IPS-NIHi7 (cell line): ENCODE data around the gene C2orf92.
A peak's percentile ranks its signal among the peaks of the same experiment; 100 is the strongest.

Source experiments
- DNase-seq: peaks from one replicate; pipeline ENCODE4 v3.0.0; 2012; ENCODE audit warnings: mixed read lengths; ENCODE audit errors: extremely low spot score

C2orf92 gene

DNA sequence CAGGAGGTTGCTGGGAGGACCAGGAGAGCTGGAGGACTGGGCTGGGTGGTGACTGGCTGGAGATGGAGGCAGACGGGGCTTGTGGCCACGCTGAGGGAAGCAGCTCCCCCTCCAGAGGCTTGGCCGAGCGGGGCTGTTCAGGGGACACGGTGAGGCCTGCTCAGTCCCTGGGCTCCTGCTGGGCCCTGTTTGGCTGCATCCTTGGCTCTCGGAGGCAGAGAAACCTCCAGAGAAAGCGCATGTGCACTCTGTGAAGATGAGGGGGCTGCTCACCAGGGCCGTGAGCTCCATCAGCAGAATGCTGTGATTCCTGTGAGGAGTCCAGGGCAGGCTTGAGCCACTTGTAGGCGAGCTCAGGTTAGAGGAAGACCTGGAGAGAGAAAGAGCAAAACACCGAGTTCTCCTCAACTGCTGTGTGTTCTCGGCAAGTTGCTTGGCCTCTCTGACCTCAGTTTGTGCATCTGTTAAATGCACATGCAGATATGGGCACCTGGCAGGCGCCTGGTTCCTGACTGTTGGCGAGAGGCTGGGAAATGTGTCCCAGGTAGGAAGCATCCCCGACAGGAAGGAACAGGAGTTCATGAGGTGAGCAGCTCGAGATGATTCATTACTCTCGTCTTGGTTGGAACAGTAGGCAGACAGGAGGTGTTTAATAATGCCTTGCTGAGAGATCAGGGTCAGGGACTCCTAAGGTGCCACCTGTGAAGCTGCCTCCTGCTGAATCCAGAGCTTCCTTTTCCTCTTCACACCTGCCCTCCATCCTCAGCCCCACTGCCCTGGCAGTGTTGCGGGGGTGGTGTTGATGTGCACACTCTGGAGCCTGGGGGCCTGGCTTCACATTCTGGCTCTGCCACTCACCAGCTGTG, 44.8 kb downstream of the C2orf92 start:
- DNase-seq: no peak

DNA sequence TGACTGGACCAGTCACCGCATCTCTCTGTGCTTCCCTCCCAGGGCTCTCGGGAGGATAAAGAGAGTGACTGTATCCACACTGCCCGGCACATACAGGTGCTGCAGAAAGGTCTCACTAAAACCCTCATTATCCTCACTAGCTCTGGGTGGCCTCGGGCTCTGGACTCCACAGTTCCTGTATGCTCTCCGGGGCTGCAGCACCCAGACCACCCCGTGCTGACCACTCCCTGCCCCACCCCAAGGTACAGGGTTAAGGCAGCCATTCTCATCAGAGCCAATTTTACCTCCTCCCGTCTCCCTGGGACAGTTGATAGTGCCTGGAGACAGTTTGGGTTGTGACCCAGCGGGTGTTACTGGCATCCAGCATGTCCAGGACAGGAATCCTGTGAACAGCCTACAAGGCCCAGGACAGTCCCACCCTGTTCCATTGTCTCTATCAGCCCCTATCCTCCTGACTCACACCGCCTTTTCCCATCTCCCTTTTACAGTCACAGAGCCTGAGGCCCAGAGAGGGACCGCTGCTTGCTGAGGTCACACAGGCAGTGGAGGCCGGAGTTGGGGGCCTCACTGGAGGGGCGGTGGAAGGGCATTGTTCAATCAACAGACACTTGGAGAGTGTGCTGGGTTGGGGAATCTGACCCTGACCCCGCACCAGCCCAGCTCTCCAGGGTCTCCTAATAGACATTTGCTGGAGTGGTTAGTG, 45.6 kb downstream of the C2orf92 start:
- DNase-seq: no peak

DNA sequence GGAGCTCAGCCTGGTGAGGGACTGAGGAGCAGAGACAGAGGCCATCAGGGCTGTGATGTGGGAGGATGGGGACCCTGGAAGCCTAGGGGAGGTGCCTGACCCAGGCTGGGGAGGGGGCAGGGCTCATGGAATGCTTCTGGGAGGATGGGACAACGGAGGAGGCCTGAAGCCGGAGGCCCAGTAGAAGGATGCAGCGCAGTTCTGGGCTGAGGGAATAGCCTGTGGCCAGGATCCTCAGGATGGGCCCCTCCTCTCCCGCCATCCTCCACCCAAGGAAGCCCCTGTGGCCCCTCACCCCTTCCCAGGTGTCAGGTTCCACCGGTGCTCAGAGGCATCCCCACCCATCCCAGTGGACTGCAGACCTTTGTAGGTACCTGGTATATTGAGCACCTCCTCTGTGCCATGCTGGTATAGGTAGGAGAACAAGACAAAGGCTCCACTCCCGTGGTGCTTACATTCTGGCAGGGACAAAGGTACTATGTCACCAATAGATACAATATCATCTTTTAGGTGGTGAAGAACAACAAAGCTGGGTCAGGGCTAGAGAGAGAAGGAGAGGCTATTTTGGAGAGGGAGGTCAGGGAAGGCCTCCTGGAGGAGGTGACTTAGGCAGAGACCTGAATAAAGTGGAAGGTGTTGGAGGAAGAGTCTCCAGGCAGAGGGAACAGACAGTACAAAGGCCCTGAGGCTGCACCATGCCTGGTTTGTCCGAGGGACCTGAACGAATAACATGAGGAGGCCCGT, 46.6 kb downstream of the C2orf92 start:
- no peak for DNase-seq

DNA sequence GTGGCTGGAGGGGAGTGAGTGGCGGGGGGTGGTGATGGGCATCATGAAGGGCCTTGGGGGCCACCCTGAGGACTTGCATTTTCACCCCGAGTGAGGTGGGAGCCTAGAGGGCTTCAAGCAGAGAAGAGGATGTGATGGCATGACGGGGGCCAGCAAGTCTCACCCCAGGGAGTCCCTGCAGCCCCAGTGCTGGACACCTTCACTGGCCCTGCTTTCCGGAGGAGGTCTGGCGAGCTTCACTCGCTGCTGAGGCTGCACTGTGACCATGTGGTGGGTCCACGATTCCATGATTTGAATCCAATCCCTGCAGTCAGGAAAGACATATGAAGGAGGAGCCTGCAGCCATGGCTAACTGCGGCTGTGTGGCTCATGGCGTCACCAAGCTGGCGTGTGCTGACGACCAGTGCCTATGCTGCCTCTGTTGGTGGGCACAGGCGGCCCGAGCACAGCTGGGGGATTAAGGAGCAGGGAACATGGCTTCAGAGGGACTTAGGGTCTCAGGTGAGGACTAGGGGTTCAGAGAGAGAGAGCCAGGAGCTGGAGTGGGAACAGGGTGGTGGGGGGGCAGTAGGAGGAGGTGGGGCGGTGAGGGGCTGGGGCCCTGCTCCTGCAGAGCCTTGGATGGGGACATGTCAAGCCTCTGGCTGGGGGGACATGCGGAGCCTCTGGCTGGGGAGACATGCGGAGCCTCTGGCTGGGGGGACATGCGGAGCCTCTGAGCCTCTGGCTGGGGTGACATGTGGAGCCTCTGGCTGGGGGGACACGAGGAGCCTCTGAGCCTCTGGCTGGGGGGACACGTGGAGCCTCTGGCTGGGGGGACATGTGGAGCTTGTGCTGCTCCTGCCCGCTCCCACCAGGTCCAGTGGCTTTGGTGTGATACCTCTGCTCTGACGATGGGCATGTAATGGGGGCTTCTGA, 47.4 kb downstream of the C2orf92 start:
- DNase-seq: no peak

DNA sequence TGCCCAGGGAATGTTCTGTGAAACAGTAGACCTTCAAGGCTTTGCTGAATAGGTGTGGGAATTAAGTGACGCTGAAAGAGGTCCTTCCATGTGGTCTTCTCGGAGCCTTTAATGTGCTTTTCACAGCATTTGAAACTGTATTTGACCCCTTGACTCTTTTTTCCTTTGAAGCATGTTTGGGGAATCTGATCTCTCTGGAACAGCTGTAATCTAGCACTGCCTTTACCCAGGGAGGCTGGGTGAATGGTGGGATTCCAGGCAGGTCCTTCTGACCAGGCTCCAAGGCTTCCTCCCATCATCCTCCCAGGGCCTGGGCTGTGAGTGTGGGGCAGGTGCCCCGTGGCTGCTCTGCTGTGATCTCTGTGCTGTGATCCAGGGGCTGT, 48.1 kb downstream of the C2orf92 start:
- DNase-seq: no peak

DNA sequence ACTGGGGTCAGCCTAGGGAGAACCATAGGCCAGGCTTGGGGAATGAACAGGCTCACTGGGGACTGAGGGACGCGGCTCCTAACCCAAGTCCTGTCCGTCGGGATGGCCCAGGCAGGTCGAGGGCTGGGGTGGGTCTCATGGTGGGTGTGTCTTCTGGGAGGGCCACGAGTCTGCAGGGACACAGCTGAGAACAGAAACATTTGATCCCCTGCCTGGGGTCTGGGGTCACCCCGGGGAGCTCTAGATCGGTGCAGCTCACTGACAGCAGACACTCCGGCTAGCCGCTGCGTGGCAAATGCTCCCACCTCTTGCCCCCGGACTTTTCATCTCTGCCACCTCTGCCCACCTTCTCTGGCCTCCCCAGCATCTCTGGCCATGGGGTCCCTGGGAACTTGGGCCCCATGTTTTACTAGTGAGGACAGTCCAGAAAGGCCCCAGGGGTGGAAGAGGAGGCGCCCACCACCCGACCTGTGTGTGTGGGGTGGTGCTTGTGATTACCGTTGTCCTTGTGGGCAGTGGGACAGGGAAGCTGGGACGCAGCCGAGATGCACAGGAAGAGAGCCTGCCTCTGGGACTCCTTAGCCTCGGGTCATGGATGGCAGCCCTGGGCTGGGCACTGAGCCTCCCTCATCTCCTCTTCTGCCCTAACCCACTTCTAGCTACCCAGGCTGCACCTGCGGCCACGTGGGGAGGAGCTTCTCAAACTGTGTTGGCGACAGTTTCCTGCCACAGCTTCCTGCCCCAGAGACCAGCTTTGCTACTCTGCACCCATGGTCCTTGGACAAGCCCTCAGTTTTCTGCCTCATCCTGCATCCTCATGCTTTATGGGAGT, 48.8 kb downstream of the C2orf92 start:
- DNase-seq: no peak

DNA sequence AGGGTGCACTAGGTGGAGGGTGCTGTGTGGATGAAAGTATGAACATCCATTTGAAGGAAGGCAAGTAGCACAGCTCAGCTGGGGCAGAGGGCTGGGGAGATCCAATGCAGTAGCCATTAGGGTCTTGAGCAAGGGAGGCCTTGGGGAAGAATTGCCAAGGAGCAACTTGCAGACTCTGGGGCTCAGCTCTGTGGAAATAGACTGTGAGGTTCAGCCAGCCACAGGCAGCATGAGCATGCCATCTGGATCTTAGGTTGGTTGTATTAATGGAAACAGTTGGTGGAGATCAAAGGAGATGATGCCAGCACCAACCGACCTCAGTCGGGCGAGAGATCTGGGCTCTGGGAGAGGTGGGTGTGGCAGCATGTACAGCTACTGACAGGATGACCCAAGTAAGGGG, 49.4 kb downstream of the C2orf92 start:
- DNase-seq: no peak

DNA sequence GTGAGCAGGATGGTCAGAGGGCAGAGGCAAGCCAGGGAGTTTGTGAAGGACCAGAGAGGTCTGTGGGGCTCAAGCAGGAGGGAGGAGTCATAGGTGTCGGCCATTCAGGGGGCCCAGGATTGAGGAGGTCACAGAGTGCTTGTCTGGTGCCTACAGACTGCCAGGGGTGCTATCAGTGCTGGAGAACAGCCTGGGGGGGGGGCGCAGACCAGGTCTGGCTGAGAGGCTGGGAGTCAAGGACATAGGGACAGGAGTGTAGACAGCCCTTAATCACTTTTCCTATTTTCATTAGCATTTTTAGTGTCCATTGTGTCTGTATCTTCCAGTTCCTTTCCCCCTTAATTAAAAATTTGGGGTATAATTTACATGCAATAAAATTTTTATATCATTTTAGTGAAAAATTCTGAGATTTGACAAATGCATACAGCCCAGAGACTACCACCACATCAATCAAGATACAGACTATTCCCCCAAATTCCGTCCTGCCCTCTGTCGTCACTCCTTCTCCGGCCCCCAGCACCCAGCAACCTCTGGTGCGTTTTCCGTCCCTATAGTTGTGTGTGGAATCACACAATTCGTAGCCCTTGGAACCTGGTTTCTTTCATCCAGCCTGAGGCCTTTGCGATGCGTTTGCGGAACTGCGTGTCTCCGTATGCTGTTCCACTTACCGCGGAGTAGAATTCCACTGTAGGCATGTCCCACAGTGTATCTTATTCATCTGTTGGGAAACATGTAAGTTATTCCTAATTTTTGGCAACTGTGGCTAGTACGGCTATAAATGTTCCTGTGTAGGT, 50.0 kb downstream of the C2orf92 start:
- no peak for DNase-seq

DNA sequence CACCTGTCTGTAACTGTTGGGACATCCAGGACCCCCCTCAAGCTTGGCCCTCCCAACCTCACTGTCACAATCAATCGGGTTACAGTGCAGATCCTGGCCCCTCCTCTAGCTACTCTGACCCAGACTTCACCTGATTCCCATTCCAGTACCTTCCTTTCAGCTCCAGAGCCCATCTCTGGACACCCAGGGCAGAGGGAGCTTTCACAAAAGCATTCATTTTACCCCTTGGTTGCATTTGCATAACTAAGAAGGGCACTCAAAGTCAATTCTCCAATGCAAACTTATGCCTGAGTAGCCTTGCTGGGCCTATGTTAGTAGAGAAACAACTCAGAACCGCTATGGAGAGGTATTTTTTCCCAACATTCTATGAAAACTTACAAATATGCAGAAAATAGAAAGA, 51.2 kb downstream of the C2orf92 start:
- DNase-seq: peak; percentile 43

DNA sequence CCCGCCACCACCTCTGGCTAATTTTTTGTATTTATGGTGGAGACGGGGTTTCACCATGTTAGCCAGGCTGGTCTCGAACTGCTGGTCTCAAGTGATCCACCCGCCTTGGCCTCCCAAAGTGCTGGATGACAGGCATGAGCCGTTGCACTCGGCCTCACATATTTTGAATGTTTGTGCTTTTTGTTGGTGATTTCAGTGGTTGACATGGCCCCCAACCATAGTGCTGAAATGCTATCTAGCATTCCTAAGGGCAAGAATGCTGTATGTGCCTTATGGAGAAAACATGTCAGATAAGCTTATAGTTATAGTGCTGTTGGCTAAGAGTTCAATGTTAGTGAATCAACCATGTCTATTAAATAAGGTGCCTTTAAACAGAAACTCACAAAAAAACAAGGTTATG, 52.7 kb downstream of the C2orf92 start:
- DNase-seq: no peak

DNA sequence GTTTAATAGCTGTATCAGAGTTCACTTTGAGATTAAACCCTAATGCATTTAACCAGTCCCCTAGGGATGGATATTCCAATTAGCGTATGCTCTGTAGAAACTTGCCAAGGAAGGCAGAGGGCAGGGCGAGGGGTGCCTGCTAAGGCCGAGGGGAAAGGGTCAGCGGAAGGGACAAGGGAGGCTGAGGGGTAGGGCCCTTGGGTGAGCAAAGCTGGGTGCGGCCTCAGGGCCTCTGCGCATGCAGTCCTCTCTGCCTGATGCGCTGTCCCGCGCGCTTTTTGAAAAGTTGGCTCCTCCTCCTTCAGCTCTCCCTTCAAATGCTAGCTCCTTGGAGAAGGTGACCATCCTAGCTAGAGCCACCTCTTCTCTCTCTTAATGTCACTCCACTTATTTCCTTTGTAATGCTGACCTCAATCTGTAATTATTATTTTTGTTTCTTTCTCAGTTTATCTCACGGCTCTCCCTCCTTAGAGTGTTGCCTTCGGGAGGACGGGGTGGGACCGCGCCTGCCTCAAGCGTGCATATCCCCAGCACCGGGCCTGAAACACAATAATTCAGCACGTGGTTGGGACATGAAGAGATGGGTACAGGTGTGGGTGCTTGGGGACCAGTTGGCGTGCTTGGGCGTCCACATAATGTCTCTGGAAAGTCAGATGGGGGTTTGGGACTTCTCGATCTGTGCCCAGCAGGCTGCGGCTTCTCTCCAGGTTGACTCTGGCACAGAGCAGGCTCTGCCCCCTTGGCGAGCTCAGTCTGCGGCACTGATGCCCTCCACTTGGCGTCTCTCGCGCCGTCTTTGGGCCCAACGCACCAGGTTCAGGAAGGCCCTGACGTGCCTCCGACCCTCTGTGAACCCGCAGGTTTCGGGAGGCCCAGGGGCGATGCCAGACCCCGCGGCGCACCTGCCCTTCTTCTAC, 53.9 kb downstream of the C2orf92 start:
- DNase-seq: no peak

DNA sequence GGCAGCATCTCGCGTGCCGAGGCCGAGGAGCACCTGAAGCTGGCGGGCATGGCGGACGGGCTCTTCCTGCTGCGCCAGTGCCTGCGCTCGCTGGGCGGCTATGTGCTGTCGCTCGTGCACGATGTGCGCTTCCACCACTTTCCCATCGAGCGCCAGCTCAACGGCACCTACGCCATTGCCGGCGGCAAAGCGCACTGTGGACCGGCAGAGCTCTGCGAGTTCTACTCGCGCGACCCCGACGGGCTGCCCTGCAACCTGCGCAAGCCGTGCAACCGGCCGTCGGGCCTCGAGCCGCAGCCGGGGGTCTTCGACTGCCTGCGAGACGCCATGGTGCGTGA, 54.5 kb downstream of the C2orf92 start:
- DNase-seq: no peak

DNA sequence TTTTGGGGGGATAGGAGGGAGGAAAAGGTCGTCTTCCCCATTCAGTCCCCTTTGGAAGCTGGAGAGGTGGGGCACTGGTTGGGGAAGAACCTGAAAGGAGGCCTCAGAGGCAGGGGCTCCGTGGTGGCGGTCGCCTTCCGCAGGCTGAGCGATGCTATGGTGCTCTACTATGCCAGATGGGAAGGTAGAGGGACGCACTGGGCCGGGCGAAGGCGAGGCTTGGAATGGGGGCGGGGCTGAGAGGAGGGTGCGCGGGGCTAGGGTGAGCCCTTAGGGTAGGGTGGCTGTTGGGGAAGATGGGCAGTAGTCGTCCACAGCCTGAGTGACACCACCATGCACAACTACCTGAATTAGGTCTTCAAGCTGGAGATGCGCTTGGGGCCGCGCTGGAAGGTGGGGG, 55.0 kb downstream of the C2orf92 start:
- DNase-seq: no peak

DNA sequence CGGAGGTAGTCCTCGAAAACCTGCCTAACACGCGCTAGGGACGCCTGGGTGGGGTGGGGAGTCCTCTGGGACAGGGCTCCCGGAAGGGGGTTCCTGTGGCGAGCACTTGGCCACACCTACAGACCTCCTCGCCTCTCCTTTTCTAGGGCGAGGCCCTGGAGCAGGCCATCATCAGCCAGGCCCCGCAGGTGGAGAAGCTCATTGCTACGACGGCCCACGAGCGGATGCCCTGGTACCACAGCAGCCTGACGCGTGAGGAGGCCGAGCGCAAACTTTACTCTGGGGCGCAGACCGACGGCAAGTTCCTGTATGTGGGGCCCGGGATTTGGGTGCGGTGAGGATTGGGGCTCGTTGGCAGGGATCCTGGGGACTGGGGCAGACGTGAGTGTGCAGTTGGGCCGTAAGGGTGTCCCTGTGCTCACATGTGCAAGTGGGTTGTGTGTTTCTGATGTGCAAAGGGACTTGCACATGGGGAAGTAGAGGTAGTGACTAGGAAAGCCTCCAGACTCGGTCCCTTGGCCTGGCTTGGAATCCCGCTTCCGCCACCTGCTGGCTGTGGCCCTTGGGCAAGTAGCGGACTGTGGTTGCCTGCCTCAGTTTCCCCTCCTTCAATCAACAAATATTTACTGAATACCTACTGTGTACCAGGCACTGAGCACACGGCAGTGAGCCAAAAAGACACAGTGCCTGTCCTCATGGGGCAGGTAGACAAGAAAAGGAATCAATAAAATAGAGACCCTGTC, 55.6 kb downstream of the C2orf92 start:
- no peak for DNase-seq

DNA sequence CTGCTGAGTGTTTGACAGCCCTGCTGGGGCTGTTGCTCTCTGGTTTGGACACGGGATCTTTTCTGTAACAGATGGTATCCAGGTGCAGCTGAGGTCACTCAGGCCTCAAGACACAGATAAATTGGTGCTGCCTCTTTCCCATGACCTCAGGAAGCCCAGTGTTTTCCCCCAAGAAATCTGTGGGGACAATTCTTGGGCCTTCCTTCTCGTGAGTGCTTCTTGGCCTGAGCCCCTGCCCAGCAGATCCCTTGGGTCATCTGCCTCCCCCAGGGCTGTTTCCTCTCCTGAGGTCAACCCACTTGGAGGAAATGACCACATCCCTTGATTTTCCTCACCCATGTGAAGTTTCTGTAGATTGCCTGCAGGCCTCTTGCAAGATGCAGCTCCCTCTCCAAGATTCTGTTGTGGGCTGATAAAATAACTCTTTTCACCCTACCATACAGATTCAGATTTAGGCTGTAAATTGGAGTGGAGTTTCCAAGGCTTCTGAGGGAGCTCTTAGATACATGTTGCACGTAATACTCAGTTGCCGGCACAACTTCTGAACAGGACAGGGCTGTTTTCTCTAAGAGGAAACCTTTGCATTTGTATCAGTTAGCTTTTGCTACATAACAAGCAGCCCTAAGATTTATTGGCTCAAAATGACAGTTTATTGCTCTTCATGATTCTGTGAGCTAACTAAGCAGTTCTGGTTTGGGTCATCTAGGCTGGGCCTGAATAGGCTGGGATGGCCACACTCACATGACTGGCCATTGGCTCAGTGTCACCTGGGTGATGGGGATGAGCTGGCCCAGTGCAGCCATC, 57.0 kb downstream of the C2orf92 start:
- no peak for DNase-seq

DNA sequence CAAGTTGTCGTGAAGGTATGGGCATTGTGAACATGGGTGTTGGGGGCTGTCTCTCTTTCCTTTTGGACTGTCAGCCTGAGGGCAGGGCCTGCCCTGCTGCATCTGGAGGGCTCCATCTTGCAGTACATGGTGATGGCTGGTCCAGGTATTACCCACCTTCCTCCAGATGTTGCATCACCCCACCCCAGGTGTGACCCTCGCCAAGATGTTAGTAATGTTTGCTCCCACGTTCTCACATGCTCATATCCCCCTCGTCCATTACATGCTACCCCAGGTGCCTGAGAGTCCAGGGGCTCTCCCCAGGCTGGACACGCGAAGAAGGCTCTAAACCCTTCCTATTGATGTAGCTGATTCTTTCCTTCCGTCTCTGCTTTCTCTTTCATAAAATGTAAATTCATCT, 57.8 kb downstream of the C2orf92 start:
- DNase-seq: no peak

DNA sequence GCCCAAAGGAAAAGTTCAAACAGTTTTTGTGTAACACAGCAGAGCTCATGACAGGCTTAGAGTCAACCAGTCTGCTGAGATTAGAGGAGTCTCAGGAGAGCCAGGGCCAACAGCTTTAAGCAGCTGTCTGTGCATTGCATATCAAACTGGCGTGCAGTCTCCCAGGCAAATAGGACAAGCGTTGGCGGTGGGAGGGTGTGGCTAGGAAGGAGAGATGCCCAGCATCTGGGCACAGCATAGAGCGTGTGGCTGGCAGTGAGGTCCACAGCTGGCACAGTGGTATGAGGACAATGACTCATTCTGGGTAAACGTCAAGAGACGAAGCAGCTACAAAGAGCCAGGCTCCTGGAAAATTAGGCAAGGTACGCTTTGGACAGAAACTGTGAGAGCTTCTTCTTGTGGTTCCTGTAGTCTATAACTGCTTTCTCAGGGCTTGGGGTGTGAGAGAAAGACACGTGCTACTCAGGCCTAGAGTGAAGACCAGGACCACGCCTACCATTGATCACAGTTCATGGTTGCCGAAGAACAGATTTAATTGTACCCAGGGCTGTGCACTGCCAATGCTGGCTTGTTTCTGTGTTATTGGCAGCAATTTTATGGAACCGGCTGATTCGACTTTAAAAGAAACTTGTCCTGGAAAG, 58.7 kb downstream of the C2orf92 start:
- DNase-seq: no peak
